WERI-Rb-1 (cell line): Measurements from ENCODE around the gene MLLT6.

Source experiments
- DNase-seq: peaks from one replicate; pipeline ENCODE4 v3.0.0-alpha.2; 2020
- H3K27ac ChIP-seq: fragments of 250-450 bp; sonication (Bioruptor Pico); 2 replicates; pipeline ENCODE4 v1.5.1; 2020; ENCODE audit warnings: mild to moderate bottlenecking, moderate library complexity
- H3K27me3 ChIP-seq: fragments of 250-450 bp; sonication (Bioruptor Pico); 2 replicates; pipeline ENCODE4 v1.5.1; 2021; ENCODE audit warnings: mild to moderate bottlenecking, low read depth, moderate library complexity; ENCODE audit not compliant: insufficient read depth, severe bottlenecking
- H3K36me3 ChIP-seq: fragments of 250-450 bp; sonication (Bioruptor Pico); 2 replicates; pipeline ENCODE4 v1.5.1; 2020; ENCODE audit warnings: mild to moderate bottlenecking, moderate library complexity
- H3K4me3 ChIP-seq: 2 replicates; pipeline ENCODE4 v1.5.1; 2011; ENCODE audit warnings: low read depth, mild to moderate bottlenecking, control low read depth, low read length
- H3K9me3 ChIP-seq: fragments of 250-450 bp; sonication (Bioruptor Pico); 2 replicates; pipeline ENCODE4 v1.5.1; 2021; ENCODE audit warnings: mild to moderate bottlenecking, moderate library complexity; ENCODE audit not compliant: severe bottlenecking
- TF ChIP-seq, protein P1 (sequence below): IDR thresholded peaks from 2 replicates; pipeline ENCODE4 v1.5.1; 2011; ENCODE audit warnings: low read depth, mild to moderate bottlenecking, control low read depth, inconsistent platforms, low read length

Gene MLLT6

DNA sequence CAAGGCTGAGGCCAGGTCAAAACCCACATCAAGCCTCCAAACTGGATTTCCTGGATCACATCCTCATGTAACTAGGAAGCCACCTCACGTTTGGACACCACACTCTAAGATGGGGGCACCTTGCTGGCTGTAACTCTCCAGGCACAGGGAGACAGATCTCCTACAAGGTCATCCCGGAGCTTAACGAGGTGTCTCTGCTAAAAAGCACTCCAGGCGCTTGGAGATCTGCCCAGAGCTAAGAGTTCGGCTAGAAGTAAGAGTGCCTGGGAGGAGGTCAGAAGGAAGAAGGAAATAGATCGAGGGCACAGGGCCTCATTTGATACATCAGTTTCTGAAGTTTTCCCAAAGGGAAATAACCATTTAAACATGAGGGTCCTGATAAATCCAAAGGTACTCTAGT, 63.3 kb downstream of the MLLT6 start:
- TF ChIP-seq, protein P1, sequence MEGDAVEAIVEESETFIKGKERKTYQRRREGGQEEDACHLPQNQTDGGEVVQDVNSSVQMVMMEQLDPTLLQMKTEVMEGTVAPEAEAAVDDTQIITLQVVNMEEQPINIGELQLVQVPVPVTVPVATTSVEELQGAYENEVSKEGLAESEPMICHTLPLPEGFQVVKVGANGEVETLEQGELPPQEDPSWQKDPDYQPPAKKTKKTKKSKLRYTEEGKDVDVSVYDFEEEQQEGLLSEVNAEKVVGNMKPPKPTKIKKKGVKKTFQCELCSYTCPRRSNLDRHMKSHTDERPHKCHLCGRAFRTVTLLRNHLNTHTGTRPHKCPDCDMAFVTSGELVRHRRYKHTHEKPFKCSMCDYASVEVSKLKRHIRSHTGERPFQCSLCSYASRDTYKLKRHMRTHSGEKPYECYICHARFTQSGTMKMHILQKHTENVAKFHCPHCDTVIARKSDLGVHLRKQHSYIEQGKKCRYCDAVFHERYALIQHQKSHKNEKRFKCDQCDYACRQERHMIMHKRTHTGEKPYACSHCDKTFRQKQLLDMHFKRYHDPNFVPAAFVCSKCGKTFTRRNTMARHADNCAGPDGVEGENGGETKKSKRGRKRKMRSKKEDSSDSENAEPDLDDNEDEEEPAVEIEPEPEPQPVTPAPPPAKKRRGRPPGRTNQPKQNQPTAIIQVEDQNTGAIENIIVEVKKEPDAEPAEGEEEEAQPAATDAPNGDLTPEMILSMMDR: no peak
- peaks cover 57% of the 10 kb centered on the region for H3K36me3 ChIP-seq

DNA sequence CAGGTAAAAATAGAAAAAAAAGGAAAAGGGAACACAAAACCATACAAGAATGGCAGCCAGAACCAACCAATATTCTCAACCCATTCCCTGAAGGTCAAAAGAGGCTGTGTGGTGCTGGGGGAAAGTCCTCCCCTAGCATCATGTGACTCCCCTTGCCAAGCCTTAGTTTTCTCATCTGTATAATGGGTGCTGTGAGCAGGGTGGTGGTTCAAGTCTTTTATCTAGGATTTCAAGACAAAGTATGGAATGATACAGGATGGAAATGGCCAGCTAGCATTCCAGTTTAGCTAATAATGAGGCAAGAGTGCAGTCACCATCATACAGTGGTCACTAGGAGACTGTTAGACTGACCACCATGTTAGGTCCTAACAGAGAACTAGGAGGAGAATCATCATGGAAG, 68.2 kb downstream of the MLLT6 start:
- DNase-seq: no peak
- Histone ChIP-seq H3K27ac (no peak overlapping the region), H3K36me3 (peaks cover 77% of the 10 kb centered on the region), H3K27me3 (no peaks in the 10 kb centered on the region), H3K4me3 (no peak overlapping the region), H3K9me3 (no peaks in the 10 kb centered on the region)
- TF ChIP-seq, protein P1: no peak

More for the DNA sequence above, 63.3 kb downstream of the MLLT6 start:
- Histone ChIP-seq H3K27me3 (no peaks in the 10 kb centered on the region), H3K4me3 (no peak overlapping the region), H3K27ac (no peak overlapping the region), H3K9me3 (no peaks in the 10 kb centered on the region)
- DNase-seq: no peak

DNA sequence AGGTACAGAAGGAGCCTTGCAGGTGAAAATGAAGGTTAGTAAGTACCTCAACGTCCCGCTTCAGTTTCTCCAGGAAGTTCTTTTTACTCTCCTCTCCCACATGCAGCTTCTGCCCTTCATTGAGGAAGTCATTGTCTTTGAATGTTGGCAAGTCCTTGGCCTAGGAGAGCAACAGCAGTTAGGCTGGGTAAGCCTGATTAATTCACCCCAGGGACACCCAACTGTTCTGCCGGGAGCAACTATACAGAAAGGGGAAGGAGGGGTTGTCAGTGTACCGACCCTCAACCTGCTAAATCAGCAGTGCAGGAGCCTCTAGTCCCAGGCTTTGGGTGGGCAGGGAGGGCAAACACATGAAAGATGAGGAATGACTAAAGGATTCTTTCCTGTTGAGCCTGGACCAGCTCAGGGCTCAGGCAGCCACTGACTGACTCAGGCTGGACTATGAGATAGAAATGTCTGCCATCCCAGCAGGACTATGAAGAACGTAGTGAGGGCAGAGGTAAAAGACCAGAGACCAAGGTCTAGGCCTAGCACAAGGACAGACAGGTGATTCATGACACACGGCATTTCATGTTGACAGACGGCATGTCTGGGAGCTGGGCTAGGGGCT, 72.7 kb downstream of the MLLT6 start:
- no peak for DNase-seq
- TF ChIP-seq, protein P1: no peak
- H3K27ac ChIP-seq: no peak overlapping the region
- no peaks in the 10 kb centered on the region for H3K27me3 ChIP-seq
- H3K9me3 ChIP-seq: no peaks in the 10 kb centered on the region
- peaks cover 89% of the 10 kb centered on the region for H3K36me3 ChIP-seq
- H3K4me3 ChIP-seq: no peak overlapping the region
